Fibroblast of lung (primary cell): ENCODE data around the gene NFAT5.

Source experiments
- EZH2 ChIP-seq: IDR thresholded peaks from 2 replicates; pipeline ENCODE4 v1.5.1; 2012; ENCODE audit warnings: low read length, control low read depth, mild to moderate bottlenecking; ENCODE audit errors: missing control alignments
- TF ChIP-seq, protein P1 (sequence below), 2 donors: IDR thresholded peaks in 1 of 2; conservative IDR thresholded peaks in 1 of 2; 1 replicate in 1 of 2; 2 replicates in 1 of 2; pipeline ENCODE4 v1.5.1; 2011 to 2012; ENCODE audit warnings: low read length in 2 of 2, control low read depth in 1 of 2, inconsistent platforms in 1 of 2, low read depth in 1 of 2, mild to moderate bottlenecking in 1 of 2

GRCh38 chr16:69555437-69555836, 10.3 kb upstream of the NFAT5 start:
- TF ChIP-seq, protein P1, sequence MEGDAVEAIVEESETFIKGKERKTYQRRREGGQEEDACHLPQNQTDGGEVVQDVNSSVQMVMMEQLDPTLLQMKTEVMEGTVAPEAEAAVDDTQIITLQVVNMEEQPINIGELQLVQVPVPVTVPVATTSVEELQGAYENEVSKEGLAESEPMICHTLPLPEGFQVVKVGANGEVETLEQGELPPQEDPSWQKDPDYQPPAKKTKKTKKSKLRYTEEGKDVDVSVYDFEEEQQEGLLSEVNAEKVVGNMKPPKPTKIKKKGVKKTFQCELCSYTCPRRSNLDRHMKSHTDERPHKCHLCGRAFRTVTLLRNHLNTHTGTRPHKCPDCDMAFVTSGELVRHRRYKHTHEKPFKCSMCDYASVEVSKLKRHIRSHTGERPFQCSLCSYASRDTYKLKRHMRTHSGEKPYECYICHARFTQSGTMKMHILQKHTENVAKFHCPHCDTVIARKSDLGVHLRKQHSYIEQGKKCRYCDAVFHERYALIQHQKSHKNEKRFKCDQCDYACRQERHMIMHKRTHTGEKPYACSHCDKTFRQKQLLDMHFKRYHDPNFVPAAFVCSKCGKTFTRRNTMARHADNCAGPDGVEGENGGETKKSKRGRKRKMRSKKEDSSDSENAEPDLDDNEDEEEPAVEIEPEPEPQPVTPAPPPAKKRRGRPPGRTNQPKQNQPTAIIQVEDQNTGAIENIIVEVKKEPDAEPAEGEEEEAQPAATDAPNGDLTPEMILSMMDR (conservative IDR thresholded peaks at IDR 0.05 in 1 of 2, IDR thresholded peaks at IDR 0.05 in 1 of 2; ENCODE audit: low read depth in 1 of 2, low read length in 2 of 2): no peak
- no peak for TF ChIP-seq EZH2
